Gastrocnemius medialis (tissue), 4 donors: ENCODE data around the gene SLC49A4. TPM values are rescaled to one million over a fixed set of nuclear protein-coding genes. Genes with fewer than 3 reads are reported as not detected.
A peak's percentile ranks its signal among the peaks of the same experiment; 100 is the strongest.

Source experiments
- ATAC-seq, 2 donors: fragments of 150-250 bp; one replicate each; pipeline ENCODE4 v1.9.1; 2016
- DNase-seq, 2 donors: peaks; one replicate each; pipeline ENCODE4 v3.0.0-alpha.2; 2019
- H3K27ac ChIP-seq, 4 donors: fragments of 200-600 bp; sonication (generic); 1 replicate in 1 of 4; 2 replicates in 3 of 4; pipeline ENCODE4 v1.5.1; 2016 to 2018; ENCODE audit warnings: mild to moderate bottlenecking in 2 of 4, moderate library complexity in 1 of 4
- H3K27me3 ChIP-seq, 3 donors: fragments of 200-600 bp; sonication (generic) in 2 of 3; 1 replicate in 1 of 3; 2 replicates in 2 of 3; pipeline versions ENCODE4 v1.5.1 to v1.6.0; 2016 to 2019; ENCODE audit warnings: mild to moderate bottlenecking in 1 of 3, moderate library complexity in 1 of 3
- H3K36me3 ChIP-seq, 2 donors: fragments of 200-600 bp; sonication (generic) in 1 of 2; one replicate each; pipeline ENCODE4 v1.5.1; 2017 to 2018
- H3K4me1 ChIP-seq, 2 donors: fragments of 200-600 bp; sonication (generic) in 1 of 2; one replicate each; pipeline ENCODE4 v1.5.1; 2016 to 2017; ENCODE audit warnings: mild to moderate bottlenecking in 2 of 2
- H3K4me3 ChIP-seq, 4 donors: fragments of 200-600 bp; sonication (generic) in 3 of 4; 1 replicate in 1 of 4; 2 replicates in 3 of 4; pipeline ENCODE4 v1.5.1; 2016 to 2019; ENCODE audit warnings: mild to moderate bottlenecking in 2 of 4
- H3K9me3 ChIP-seq, 3 donors: fragments of 200-600 bp; sonication (generic) in 2 of 3; 1 replicate in 1 of 3; 2 replicates in 2 of 3; pipeline ENCODE4 v1.5.1; 2016 to 2019
- POLR2A ChIP-seq, 2 donors: fragments of 450-650 bp; IDR thresholded peaks; one replicate each; pipeline ENCODE4 v1.6.1; 2017; ENCODE audit warnings: antibody characterized with exemption in 2 of 2, mild to moderate bottlenecking in 2 of 2, moderate library complexity in 2 of 2
- in situ Hi-C, 4 donors: fragments of 200-750 bp; cut with MboI; loops; one replicate each; pipeline versions ENCODE4 v1.15.0 to v1.8.0; 2017; ENCODE audit warnings: low sequenced_read_pairs in 4 of 4
- intact Hi-C: fragments of 100-400 bp; cut with DNase I; formaldehyde crosslinking; loops from one replicate; pipeline ENCODE4 v1.15.1; 2023; ENCODE audit warnings: low total_unique reads
- total RNA-seq, 4 donors: library from RNA; depleted of rRNA; stranded (reverse); fragments of >200 nt; gene quantifications; one replicate each; pipeline versions ENCODE4 v1.1.0 to v1.2.3, GENCODE V29; 2016
- TF ChIP-seq, protein P1 (sequence below), 5 experiments: fragments of 450-650 bp in 3 of 5; fragments of 200-600 bp in 2 of 5; sonication (generic) in 2 of 5; IDR thresholded peaks in 4 of 5; conservative IDR thresholded peaks in 1 of 5; 1 replicate in 4 of 5; 2 replicates in 1 of 5; pipeline ENCODE4 v1.5.1; 2016 to 2019; ENCODE audit warnings: antibody characterized with exemption in 5 of 5, mild to moderate bottlenecking in 3 of 5, moderate library complexity in 3 of 5

The SLC49A4 gene
- total RNA-seq, 4 donors from 2014 or later: 29.0 to 81.7 (median 44.8) TPM

GRCh38 chr3:122803977-122804376 lies 9.1 kb downstream of the SLC49A4 start:
- Histone ChIP-seq H3K27me3 (no peaks in the 10 kb centered on the region), H3K9me3 (no peaks in the 10 kb centered on the region), H3K4me1 (peaks cover 32 to 45% of the 10 kb centered on the region in 2 donors), H3K4me3 (no peak overlapping the region), H3K27ac (peak overlapping the region in 2 of 4 donors; percentile 5 to 68), H3K36me3 (peaks cover 0 to 16% of the 10 kb centered on the region in 2 donors)
- no peak for TF ChIP-seq POLR2A (IDR thresholded peaks at IDR 0.05)
- TF ChIP-seq, protein P1, sequence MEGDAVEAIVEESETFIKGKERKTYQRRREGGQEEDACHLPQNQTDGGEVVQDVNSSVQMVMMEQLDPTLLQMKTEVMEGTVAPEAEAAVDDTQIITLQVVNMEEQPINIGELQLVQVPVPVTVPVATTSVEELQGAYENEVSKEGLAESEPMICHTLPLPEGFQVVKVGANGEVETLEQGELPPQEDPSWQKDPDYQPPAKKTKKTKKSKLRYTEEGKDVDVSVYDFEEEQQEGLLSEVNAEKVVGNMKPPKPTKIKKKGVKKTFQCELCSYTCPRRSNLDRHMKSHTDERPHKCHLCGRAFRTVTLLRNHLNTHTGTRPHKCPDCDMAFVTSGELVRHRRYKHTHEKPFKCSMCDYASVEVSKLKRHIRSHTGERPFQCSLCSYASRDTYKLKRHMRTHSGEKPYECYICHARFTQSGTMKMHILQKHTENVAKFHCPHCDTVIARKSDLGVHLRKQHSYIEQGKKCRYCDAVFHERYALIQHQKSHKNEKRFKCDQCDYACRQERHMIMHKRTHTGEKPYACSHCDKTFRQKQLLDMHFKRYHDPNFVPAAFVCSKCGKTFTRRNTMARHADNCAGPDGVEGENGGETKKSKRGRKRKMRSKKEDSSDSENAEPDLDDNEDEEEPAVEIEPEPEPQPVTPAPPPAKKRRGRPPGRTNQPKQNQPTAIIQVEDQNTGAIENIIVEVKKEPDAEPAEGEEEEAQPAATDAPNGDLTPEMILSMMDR (IDR thresholded peaks at IDR 0.05 in 4 of 5, conservative IDR thresholded peaks at IDR 0.05 in 1 of 5): no peak
- no peak for DNase-seq
- intact Hi-C loops: no loop called here
- in situ Hi-C loops: no loop called here
- no peak for ATAC-seq

- Histone ChIP-seq H3K36me3 (peaks cover 0 to 24% of the 10 kb centered on the region in 2 donors), H3K27ac (no peak overlapping the region), H3K9me3 (no peaks in the 10 kb centered on the region), H3K4me3 (no peak overlapping the region), H3K4me1 (no peaks in the 10 kb centered on the region), H3K27me3 (no peaks in the 10 kb centered on the region)
- TF ChIP-seq POLR2A (IDR thresholded peaks at IDR 0.05): no peak
- TF ChIP-seq, protein P1 (IDR thresholded peaks at IDR 0.05 in 4 of 5, conservative IDR thresholded peaks at IDR 0.05 in 1 of 5): no peak
- ATAC-seq (no peak), DNase-seq (no peak)
- intact Hi-C loops: no loop called here
- in situ Hi-C loops: no loop called here
Measured at GRCh38 chr3:122810734-122811133, 15.9 kb downstream of the SLC49A4 start.

DNA sequence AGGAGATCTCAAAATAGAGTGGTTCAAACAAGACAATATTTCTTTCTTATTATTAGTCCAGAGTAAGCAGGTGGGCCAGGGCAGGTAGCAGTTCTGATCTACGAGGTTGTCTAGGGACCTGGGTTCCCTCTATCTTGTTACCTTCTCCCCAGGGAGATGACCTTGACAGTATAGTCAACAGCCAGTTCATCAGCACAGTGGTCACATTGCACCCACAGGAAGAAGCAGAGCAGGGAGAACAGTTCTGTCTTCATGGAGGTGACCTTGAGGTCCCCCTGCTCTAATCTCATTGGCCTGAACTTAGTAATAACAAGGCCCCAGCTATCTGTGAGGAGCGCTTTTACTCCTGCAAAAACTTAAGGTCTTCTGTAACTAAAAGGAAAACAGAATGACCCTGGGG lies 21.7 kb downstream of the SLC49A4 start:
- intact Hi-C loops (no loop called here), in situ Hi-C loops (no loop called here)
- Histone ChIP-seq H3K4me3 (no peak overlapping the region), H3K27me3 (no peaks in the 10 kb centered on the region), H3K27ac (no peak overlapping the region), H3K4me1 (no peaks in the 10 kb centered on the region), H3K9me3 (no peaks in the 10 kb centered on the region), H3K36me3 (no peaks in the 10 kb centered on the region)
- no peak for DNase-seq
- TF ChIP-seq POLR2A (IDR thresholded peaks at IDR 0.05): no peak
- TF ChIP-seq, protein P1 (IDR thresholded peaks at IDR 0.05 in 4 of 5, conservative IDR thresholded peaks at IDR 0.05 in 1 of 5): no peak
- no peak for ATAC-seq

DNA sequence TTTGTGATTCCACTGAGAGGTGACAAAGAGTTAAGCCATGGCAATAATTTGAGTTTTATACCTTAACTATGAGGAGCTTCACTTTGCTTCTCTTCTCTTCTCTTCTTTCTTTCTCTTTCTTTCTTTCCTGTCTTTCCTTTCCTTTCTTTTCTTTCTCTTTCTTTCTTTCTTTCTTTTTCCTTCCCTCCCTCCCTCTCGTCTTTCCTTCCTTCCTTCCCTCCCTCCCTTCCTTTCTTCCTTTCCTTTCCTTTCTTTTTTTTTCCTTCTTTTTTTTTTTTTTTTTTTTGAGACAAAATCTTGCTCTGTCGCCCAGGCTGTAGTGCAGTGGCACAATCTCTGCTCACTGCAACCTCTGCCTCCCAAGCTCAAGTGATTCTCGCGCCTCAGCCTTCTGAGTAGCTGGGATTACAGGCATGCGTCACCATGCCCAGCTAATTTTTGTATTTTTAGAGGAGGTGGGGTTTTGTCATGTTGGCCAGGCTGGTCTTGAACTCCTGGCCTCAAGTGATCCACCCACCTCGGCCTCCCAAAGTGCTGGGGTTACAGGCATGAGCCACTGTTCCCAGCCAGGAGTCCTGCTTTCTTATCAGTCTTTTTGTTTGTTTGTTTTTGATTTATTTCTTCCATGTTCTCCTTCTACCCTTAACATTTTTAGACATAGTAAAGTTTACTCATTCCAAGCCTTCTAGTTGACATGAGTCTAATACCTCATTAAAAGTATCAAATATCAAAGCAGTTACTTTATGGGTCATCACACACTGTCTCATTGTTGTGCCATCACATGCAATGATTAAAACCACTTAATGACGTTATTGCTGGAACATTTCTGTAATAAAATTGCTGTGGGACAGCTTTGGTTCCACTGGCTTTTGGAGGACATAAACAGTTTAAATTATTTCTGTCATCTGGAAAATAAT lies 29.9 kb downstream of the SLC49A4 start:
- H3K9me3 ChIP-seq: no peaks in the 10 kb centered on the region
- H3K27me3 ChIP-seq: no peaks in the 10 kb centered on the region
- intact Hi-C loops: loop anchor here (2.0 to 10.0 kb wide), 3 partner anchors 30 to 70 kb away; partner anchors contain the start of gene SLC49A4
- ATAC-seq (peak; percentile 64 to 94), DNase-seq (no peak)
- H3K27ac ChIP-seq: peak overlapping the region; percentile 72 to 79 (median 75)
- H3K36me3 ChIP-seq: peaks cover 0 to 23% of the 10 kb centered on the region in 2 donors
- no peak overlapping the region for H3K4me3 ChIP-seq
- peaks cover 18 to 25% of the 10 kb centered on the region in 2 donors for H3K4me1 ChIP-seq
- in situ Hi-C loops: no loop called here
- peak in 1 of 2 donors; percentile 18 for TF ChIP-seq POLR2A (IDR thresholded peaks at IDR 0.05)
- TF ChIP-seq, protein P1 (IDR thresholded peaks at IDR 0.05 in 4 of 5, conservative IDR thresholded peaks at IDR 0.05 in 1 of 5): no peak
